Measurements from ENCODE around the gene SFXN5.

Gene SFXN5

DNA sequence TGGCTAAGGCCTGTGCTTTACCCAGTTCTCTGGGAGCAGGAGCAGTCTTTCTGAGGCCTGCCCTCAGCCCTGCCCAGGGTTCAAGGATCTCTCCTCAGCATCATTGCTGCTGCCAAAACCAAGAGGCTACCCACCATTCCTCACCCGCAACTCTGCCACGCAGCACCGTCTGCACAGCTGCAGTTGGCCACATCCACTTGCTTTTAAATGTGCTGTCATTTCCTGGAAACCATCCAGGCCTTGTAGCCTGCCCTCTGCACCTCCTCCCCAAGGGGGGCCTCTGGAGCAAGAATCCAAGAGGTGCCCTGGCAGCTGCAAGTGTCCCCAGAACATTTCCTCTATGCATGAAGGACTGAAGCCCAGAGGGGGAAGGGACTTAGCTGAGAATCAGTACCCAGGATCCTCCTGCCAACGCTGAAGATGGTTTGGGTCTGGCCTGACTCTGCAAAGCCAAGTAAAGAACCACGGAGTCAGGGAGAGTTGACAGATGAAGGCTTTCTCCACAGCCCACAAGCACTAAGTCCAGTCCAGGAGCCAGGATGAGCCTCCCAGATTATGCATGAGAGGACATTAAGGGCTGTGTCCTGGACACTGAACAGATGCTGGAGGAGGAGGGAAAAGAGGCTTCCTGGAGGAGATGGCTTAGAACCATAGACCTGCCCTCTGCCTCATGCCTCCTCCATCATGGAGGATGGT lies 139.3 kb downstream of the SFXN5 start:
- no peak for DNase-seq (ENCODE audit: low read depth)

DNA sequence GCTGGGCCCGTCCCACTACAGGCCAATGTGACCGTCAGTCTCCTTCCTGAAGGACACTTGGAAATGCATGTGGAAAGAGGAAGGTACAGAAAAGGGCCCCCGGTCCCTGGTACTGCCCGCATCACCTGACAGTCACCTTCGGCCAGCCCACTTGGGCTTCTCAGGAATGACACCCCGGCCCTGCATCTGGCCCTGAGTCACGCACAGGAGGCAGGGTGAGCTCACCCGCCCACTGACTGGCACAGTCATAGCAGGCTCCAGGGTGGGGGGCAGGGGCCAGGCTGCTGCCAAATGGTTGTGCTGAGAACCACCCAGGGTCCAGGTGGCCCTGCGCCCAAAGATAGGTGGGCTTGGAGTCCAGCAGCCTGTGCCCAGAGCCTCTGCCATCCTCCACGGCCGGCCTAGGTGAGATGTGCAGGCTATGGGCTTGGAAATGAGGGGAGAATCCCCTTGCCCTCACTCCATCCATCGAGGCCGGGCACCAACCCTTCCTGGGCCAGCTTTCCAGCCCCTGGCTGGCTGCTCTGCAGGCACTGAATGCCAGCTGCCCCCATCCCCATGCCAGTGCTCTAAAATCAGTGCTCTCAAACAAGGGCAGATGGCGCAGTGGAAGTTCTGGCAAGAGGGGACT lies 140.1 kb downstream of the SFXN5 start:
- TF ChIP-seq, protein P1, sequence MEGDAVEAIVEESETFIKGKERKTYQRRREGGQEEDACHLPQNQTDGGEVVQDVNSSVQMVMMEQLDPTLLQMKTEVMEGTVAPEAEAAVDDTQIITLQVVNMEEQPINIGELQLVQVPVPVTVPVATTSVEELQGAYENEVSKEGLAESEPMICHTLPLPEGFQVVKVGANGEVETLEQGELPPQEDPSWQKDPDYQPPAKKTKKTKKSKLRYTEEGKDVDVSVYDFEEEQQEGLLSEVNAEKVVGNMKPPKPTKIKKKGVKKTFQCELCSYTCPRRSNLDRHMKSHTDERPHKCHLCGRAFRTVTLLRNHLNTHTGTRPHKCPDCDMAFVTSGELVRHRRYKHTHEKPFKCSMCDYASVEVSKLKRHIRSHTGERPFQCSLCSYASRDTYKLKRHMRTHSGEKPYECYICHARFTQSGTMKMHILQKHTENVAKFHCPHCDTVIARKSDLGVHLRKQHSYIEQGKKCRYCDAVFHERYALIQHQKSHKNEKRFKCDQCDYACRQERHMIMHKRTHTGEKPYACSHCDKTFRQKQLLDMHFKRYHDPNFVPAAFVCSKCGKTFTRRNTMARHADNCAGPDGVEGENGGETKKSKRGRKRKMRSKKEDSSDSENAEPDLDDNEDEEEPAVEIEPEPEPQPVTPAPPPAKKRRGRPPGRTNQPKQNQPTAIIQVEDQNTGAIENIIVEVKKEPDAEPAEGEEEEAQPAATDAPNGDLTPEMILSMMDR (IDR thresholded peaks at IDR 0.05; ENCODE audit: low read depth, low read length, missing control alignments): no peak
- no peak overlapping the region for H3K4me3 ChIP-seq (ENCODE audit: low read depth, low read length)
- DNase-seq (ENCODE audit: low read depth): no peak

More for the DNA sequence above, 139.3 kb downstream of the SFXN5 start:
- no peak overlapping the region for H3K4me3 ChIP-seq (ENCODE audit: low read depth, low read length)
- TF ChIP-seq, protein P1 (IDR thresholded peaks at IDR 0.05; ENCODE audit: low read depth, low read length, missing control alignments): no peak

DNA sequence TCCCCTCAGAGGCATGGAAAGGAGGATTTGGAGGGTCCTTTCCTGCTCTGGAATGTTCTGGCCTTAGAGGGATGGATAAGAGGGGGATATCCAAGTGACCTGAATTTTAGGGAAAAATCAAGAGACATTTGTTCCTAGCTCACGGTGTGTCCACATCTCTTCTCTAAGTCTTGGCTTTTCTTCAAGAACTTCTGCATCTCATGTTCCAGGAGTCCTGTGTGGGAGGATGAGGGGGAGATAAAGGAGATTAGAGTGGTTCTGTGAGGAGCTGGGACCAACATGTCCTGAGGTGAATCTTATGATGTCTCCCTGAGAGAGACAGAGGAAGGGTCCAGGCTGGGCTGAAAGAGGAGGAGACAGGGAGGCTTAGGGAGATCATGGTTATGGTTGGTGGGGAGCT lies 142.5 kb downstream of the SFXN5 start:
- TF ChIP-seq, protein P1 (IDR thresholded peaks at IDR 0.05; ENCODE audit: low read depth, low read length, missing control alignments): no peak
- no peak for DNase-seq (ENCODE audit: low read depth)

DNA sequence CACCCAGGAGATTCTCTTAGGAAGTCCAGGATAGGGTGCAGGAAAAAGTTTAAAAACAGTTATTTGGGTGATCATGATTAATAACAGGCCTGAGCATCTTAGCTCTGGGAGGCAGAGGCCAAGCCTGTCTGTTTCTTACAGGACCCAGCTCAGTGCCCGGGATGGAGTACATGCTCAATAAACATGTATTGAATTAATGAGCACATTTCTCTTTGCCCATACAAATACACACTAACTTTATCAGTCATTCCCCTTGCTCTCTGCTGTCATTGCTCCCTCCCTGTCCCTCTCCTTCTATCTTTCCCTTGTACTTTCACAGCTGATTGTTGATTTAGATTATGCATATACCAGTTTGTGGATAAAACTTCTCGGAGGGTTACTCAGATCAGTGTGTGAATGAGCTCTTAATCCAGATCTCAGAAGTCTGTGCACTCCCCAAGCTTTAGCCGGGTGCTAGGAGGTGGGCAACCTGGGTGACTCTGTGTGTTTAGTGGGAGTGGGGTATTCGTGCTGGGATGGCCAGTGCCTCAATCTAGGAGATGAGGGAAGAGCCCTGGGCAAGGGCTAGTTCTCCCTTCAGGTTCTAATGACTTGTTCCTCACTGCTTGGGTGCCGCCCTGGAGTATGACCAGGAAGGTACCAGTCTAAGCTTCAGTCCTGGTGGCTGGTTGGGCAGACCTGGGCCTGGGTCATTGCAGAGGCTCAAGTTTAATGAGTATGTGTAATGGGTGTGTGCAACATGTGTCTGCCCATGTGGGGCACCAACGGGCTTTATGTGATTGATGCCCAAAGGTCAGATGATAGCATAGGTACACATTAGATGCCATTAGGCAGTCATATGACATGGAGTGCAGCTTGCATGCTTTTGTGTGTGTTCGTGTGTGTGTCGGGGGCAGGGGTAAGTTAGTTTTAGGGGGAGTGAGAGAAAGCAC lies 143.6 kb downstream of the SFXN5 start:
- H3K4me3 ChIP-seq (ENCODE audit: low read depth, low read length): no peak overlapping the region
- no peak for DNase-seq (ENCODE audit: low read depth)
- TF ChIP-seq, protein P1 (IDR thresholded peaks at IDR 0.05; ENCODE audit: low read depth, low read length, missing control alignments): no peak

More for the DNA sequence above, 142.5 kb downstream of the SFXN5 start:
- H3K4me3 ChIP-seq (ENCODE audit: low read depth, low read length): no peak overlapping the region

DNA sequence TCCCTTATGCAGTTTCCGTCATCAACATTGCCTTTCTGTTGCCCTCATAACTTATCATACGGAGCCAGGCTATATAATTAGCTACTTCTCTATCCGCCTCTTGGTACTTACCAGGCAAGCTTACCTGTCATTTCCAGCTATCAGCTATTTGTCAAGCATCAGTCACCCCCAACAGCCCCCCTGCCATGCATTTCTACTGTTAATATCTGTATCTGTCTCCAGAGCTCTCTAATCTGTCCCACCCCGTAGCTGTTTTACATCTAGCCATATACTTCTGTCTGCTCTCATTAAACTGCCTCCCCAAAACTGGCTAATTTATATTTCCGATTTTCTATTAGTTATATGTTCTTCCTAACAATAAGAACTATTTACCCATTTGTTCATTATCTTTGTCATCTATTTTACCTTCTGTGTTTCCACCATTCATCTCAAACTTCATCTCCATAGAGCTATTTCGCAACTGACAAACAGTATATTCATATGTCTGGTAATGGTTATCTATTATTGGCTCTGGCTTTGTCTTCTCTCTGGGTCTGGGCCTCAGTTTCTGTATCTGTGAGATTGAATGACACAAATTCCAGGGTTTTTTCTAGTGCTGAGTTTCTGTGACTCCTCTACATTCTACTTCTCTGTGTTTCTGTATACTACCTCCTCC lies 144.6 kb downstream of the SFXN5 start:
- TF ChIP-seq, protein P1 (IDR thresholded peaks at IDR 0.05; ENCODE audit: low read depth, low read length, missing control alignments): no peak
- no peak overlapping the region for H3K4me3 ChIP-seq (ENCODE audit: low read depth, low read length)
- no peak for DNase-seq (ENCODE audit: low read depth)

DNA sequence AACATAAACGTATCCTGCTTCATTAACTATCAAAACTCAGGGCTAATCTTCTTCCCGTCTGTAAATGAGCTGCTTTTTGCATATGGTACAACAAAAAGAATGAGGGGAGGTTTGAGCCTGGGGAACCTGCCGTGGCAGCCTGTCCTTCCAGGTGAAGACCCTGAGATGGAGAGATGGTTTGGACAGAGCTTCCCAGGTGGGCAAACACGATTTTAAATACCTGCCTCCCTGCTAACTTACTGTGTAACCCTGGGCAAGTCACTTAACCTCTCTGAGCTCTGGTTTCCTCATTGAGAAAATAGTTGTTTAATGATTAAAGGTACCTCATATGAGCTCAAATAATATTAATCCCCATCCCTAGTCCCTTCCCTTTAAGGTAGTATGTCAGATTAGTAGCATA lies 145.1 kb downstream of the SFXN5 start:
- H3K4me3 ChIP-seq (ENCODE audit: low read depth, low read length): no peak overlapping the region

More for the DNA sequence above, 145.1 kb downstream of the SFXN5 start:
- no peak for DNase-seq (ENCODE audit: low read depth)
- TF ChIP-seq, protein P1 (IDR thresholded peaks at IDR 0.05; ENCODE audit: low read depth, low read length, missing control alignments): no peak

All from GM12864 (cell line).